CD4-positive, alpha-beta T cell (primary cell): ENCODE measurements around the gene TNS1. TPM values are rescaled to one million over a fixed set of nuclear protein-coding genes. Genes with fewer than 3 reads are reported as not detected.

Source experiments
- ATAC-seq: fragments of 200-7000 bp; cut with Tn5 transposase; one replicate; pipeline ENCODE4 v1.10.0; 2022; ENCODE audit warnings: mild to moderate bottlenecking; ENCODE audit not compliant: poor library complexity
- CTCF ChIA-PET: fragments of 350-600 bp; sonication (Branson Sonifier 250); formaldehyde crosslinking; loops from one replicate; lab custom pipeline; 2021; ENCODE audit warnings: antibody characterized with exemption, inconsistent platforms; lab: Charles Lee
- POLR2A ChIA-PET: fragments of 350-600 bp; sonication (Branson Sonifier 250); formaldehyde crosslinking; loops from one replicate; lab custom pipeline; 2021; ENCODE audit warnings: antibody characterized with exemption, inconsistent platforms; lab: Charles Lee
- DNase-seq, 14 experiments: peaks; one replicate each; pipeline ENCODE4 v3.0.0-alpha.2; 2013 to 2020; ENCODE audit warnings: mixed read lengths in 2 of 14
- H3K27ac ChIP-seq, 2 donors: one replicate each; pipeline versions ENCODE4 v1.5.1 to v1.7.0; 2013; ENCODE audit warnings: low read length in 2 of 2, low read depth in 1 of 2, mild to moderate bottlenecking in 1 of 2
- H3K27me3 ChIP-seq, 2 experiments: 1 replicate in 1 of 2; 2 replicates in 1 of 2; pipeline versions ENCODE4 v1.6.1 to v1.7.0; 2013; ENCODE audit warnings: low read length in 2 of 2, control low read depth in 1 of 2, mild to moderate bottlenecking in 1 of 2, moderate library complexity in 1 of 2; ENCODE audit not compliant: insufficient read depth in 2 of 2, control insufficient read depth in 1 of 2
- H3K36me3 ChIP-seq: one replicate; pipeline ENCODE4 v1.6.1; 2013; ENCODE audit warnings: low read length, control low read depth; ENCODE audit not compliant: insufficient read depth
- H3K4me1 ChIP-seq: one replicate; pipeline ENCODE4 v1.6.1; 2013; ENCODE audit warnings: low read length, control low read depth; ENCODE audit not compliant: insufficient read depth
- H3K4me3 ChIP-seq: one replicate; pipeline ENCODE4 v1.5.1; 2013; ENCODE audit warnings: mild to moderate bottlenecking, low read length, moderate library complexity
- H3K9me3 ChIP-seq, 2 experiments: 1 replicate in 1 of 2; 2 replicates in 1 of 2; pipeline versions ENCODE4 v1.6.1 to v1.7.0; 2013; ENCODE audit warnings: low read length in 2 of 2, mild to moderate bottlenecking in 2 of 2, control low read depth in 1 of 2, moderate library complexity in 1 of 2; ENCODE audit not compliant: control insufficient read depth in 1 of 2, insufficient read depth in 1 of 2
- H3K27ac Mint-ChIP-seq: one replicate; pipeline ENCODE4 v1.8.0; 2020; ENCODE audit warnings: mixed read lengths
- H3K27me3 Mint-ChIP-seq: one replicate; pipeline ENCODE4 v1.8.0; 2021; ENCODE audit warnings: mixed read lengths
- H3K36me3 Mint-ChIP-seq: one replicate; pipeline ENCODE4 v1.8.0; 2021; ENCODE audit warnings: low read depth, mixed read lengths
- H3K4me1 Mint-ChIP-seq: one replicate; pipeline ENCODE4 v1.8.0; 2021; ENCODE audit warnings: low read depth, mixed read lengths
- H3K4me3 Mint-ChIP-seq: one replicate; pipeline ENCODE4 v1.8.0; 2020; ENCODE audit warnings: mild to moderate bottlenecking, mixed read lengths
- H3K9me3 Mint-ChIP-seq: one replicate; pipeline ENCODE4 v1.8.0; 2020; ENCODE audit warnings: mixed read lengths
- CTCF ChIP-seq: fragments of 200-600 bp; IDR thresholded peaks from one replicate; pipeline ENCODE4 v1.8.0; 2022; ENCODE audit warnings: antibody characterized with exemption, mild to moderate bottlenecking
- intact Hi-C, 2 experiments: fragments of 100-400 bp; cut with DNase I in 1 of 2; cut with micrococcal nuclease in 1 of 2; formaldehyde crosslinking; loops; one replicate each; pipeline versions ENCODE4 v1.15.1 to v1.9.0; 2023 to 2025; cut with DNase I, micrococcal nuclease
- total RNA-seq, 174 experiments: library from RNA in 2 of 174; stranded (reverse) in 2 of 174; gene quantifications; one replicate each; pipeline ENCODE4 v1.2.3 and lab custom pipeline; 2021 to 2026

Gene TNS1
- total RNA-seq, 2 experiments from 2014 or later: 0.25 to 0.34 TPM

- H3K4me1 Mint-ChIP-seq: no peaks in the 10 kb centered on the region
- intact Hi-C loops: no loop called here
- no peak overlapping the region for H3K4me3 Mint-ChIP-seq
- Histone ChIP-seq H3K4me1 (no peaks in the 10 kb centered on the region), H3K36me3 (no peaks in the 10 kb centered on the region), H3K4me3 (no peak overlapping the region), H3K27me3 (peaks cover 0 to 3% of the 10 kb centered on the region in 2 experiments), H3K27ac (no peak overlapping the region), H3K9me3 (peaks cover 0 to 11% of the 10 kb centered on the region in 2 experiments)
- H3K27ac Mint-ChIP-seq: no peak overlapping the region
- ATAC-seq (no peak), DNase-seq (no peak)
- ChIA-PET CTCF (no interaction called here), POLR2A (no interaction called here)
- peaks cover 9% of the 10 kb centered on the region for H3K27me3 Mint-ChIP-seq
- no peak for TF ChIP-seq CTCF
- no peaks in the 10 kb centered on the region for H3K36me3 Mint-ChIP-seq
- no peaks in the 10 kb centered on the region for H3K9me3 Mint-ChIP-seq
These were observed 24.2 kb downstream of the TNS1 start for GRCh38 chr2:217978536-217979150.

- Mint-ChIP-seq H3K4me3 (no peak overlapping the region), H3K27ac (no peak overlapping the region), H3K36me3 (no peaks in the 10 kb centered on the region), H3K9me3 (no peaks in the 10 kb centered on the region), H3K4me1 (no peaks in the 10 kb centered on the region), H3K27me3 (peaks cover 9% of the 10 kb centered on the region)
- intact Hi-C loops: no loop called here
- H3K27ac ChIP-seq: no peak overlapping the region
- H3K4me3 ChIP-seq: no peak overlapping the region
- ATAC-seq (no peak), DNase-seq (no peak)
- TF ChIP-seq CTCF: no peak
- peaks cover 0 to 6% of the 10 kb centered on the region in 2 experiments for H3K9me3 ChIP-seq
- no peaks in the 10 kb centered on the region for H3K4me1 ChIP-seq
- POLR2A ChIA-PET: no interaction called here
- H3K36me3 ChIP-seq: no peaks in the 10 kb centered on the region
- CTCF ChIA-PET: no interaction called here
- peaks cover 0 to 3% of the 10 kb centered on the region in 2 experiments for H3K27me3 ChIP-seq
These were observed 24.8 kb downstream of the TNS1 start for GRCh38 chr2:217977840-217978535.

- ChIA-PET CTCF (no interaction called here), POLR2A (no interaction called here)
- ATAC-seq (no peak), DNase-seq (no peak)
- no peaks in the 10 kb centered on the region for H3K9me3 Mint-ChIP-seq
- H3K36me3 Mint-ChIP-seq: no peaks in the 10 kb centered on the region
- H3K4me1 Mint-ChIP-seq: no peaks in the 10 kb centered on the region
- Histone ChIP-seq H3K27me3 (peaks cover 0 to 3% of the 10 kb centered on the region in 2 experiments), H3K9me3 (no peaks in the 10 kb centered on the region), H3K27ac (no peak overlapping the region), H3K4me3 (no peak overlapping the region), H3K4me1 (no peaks in the 10 kb centered on the region), H3K36me3 (no peaks in the 10 kb centered on the region)
- no peak overlapping the region for H3K4me3 Mint-ChIP-seq
- TF ChIP-seq CTCF: no peak
- peaks cover 9% of the 10 kb centered on the region for H3K27me3 Mint-ChIP-seq
- intact Hi-C loops: no loop called here
- H3K27ac Mint-ChIP-seq: no peak overlapping the region
These were observed 26.5 kb downstream of the TNS1 start for GRCh38 chr2:217976301-217976700.
